GM12875 (cell line): ENCODE results near the gene PTPRJ.

Experiments used
- H3K4me3 ChIP-seq: one replicate; pipeline ENCODE4 v1.5.1; 2011; ENCODE audit warnings: low read depth, low read length, control low read depth
- CTCF ChIP-seq: IDR thresholded peaks from 2 replicates; pipeline ENCODE4 v1.5.1; 2011; ENCODE audit warnings: low read depth, mild to moderate bottlenecking, control low read depth, inconsistent platforms, low read length, moderate library complexity, borderline replicate concordance; ENCODE audit not compliant: insufficient read depth

PTPRJ gene

GRCh38 chr11:47955061-47955755, 25.2 kb upstream of the PTPRJ start:
- no peak for TF ChIP-seq CTCF
- H3K4me3 ChIP-seq = no peak overlapping the region

- TF ChIP-seq CTCF = no peak
- H3K4me3 ChIP-seq = no peak overlapping the region
These were observed 20.3 kb upstream of the PTPRJ start for GRCh38 chr11:47960015-47960414.

GRCh38 chr11:47961383-47961782, 19.0 kb upstream of the PTPRJ start:
- no peak for TF ChIP-seq CTCF
- H3K4me3 ChIP-seq = no peak overlapping the region

- no peak for TF ChIP-seq CTCF
- no peak overlapping the region for H3K4me3 ChIP-seq
These were observed 15.8 kb upstream of the PTPRJ start for GRCh38 chr11:47964546-47964945.

GRCh38 chr11:47967577-47968525, 12.5 kb upstream of the PTPRJ start:
- H3K4me3 ChIP-seq = no peak overlapping the region
- no peak for TF ChIP-seq CTCF

- no peak for TF ChIP-seq CTCF
- no peak overlapping the region for H3K4me3 ChIP-seq
These were observed 11.0 kb upstream of the PTPRJ start for GRCh38 chr11:47969401-47969800.

- TF ChIP-seq CTCF = no peak
- H3K4me3 ChIP-seq = no peak overlapping the region
These were observed 8.9 kb upstream of the PTPRJ start for GRCh38 chr11:47971501-47971900.
